CD4-positive, alpha-beta T cell treated with Interferon alpha-2 for 1 hour (primary cell): Measurements from ENCODE around the gene AMOTL1.
A peak's percentile ranks its signal among the peaks of the same experiment; 100 is the strongest.
"Not testable (repeated sequence)": the region's sequence is repeated elsewhere in the genome, so short reads cannot be mapped to it uniquely, and the experiment has no call there.

Experiments used
- DNase-seq, 2 donors: peaks; one replicate each; pipeline ENCODE4 v3.0.0-alpha.2; 2020 to 2022

Gene AMOTL1

DNA sequence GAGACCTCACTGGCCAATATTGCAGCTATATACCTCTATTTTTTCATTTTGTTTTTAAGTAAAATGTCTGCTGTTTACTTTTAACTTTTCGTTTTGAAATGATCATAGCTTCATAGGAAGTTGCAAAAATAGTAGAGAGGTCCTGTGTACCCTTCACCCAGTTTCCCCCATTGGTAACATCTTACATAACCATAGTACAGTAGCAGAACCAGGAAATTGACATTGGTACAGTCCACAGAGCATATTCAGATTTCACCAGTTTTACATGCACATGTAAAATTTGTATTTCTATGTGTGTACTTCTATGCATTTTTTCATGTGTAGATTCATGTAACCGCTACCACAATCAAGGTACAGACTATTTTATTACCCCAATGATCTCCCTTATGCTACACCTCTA is 3.8 kb downstream of the AMOTL1 start:
- no peak for DNase-seq

GRCh38 chr11:94773842-94774241 is 5.7 kb downstream of the AMOTL1 start:
- DNase-seq, result no peak

- no peak for DNase-seq
Measured at GRCh38 chr11:94774345-94774744, 6.2 kb downstream of the AMOTL1 start.

- no peak for DNase-seq
Measured at GRCh38 chr11:94775567-94776327, 7.6 kb downstream of the AMOTL1 start.

- DNase-seq, result no peak
Measured at GRCh38 chr11:94776351-94777321, 8.5 kb downstream of the AMOTL1 start.

GRCh38 chr11:94780432-94780831 is 12.3 kb downstream of the AMOTL1 start:
- no peak for DNase-seq

- DNase-seq, result no peak
Measured at GRCh38 chr11:94781837-94782236, 13.7 kb downstream of the AMOTL1 start.

DNA sequence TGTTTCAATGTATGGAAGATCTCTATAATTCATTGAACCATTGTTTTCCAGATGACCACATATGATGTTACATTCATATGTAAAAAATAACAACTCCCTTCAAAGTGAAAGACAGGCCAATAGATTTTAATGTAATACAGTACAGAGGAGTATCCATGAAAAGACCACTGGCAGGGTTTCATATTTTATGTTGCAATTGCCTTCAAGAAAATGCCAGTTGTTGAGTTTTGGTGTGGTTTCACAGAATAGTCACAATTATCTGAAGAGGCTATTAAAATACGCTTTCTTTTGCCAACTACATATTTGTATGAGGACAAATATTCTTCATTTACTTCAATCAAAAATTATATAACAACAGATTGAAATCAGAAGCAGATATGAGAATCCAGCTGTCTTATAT is 14.3 kb downstream of the AMOTL1 start:
- no peak for DNase-seq

- DNase-seq, result no peak
Measured at GRCh38 chr11:94784884-94785283, 16.7 kb downstream of the AMOTL1 start.

GRCh38 chr11:94785509-94785908 is 17.4 kb downstream of the AMOTL1 start:
- no peak for DNase-seq

GRCh38 chr11:94786264-94787126 is 18.3 kb downstream of the AMOTL1 start:
- peak in 1 of 2 donors; percentile 41 for DNase-seq

DNA sequence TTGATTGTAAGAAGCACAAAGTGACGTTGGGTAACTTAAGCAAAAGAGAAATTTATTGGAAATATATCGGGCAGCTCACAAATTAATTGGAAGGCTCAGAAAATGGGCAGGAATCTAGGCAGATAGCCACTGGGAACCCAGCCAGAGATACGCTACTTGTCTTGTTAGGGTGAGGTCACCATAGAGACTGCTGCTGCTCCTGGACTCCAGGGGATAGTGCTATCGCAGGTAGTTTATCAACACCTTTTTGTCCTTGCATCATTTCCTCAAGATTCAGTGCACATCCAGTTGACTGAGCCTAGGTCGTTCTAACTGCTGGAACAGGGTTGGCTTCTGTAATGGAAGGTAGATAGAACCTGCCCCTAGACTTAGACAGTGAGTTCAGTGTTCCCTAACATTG is 19.6 kb downstream of the AMOTL1 start:
- no peak for DNase-seq

DNA sequence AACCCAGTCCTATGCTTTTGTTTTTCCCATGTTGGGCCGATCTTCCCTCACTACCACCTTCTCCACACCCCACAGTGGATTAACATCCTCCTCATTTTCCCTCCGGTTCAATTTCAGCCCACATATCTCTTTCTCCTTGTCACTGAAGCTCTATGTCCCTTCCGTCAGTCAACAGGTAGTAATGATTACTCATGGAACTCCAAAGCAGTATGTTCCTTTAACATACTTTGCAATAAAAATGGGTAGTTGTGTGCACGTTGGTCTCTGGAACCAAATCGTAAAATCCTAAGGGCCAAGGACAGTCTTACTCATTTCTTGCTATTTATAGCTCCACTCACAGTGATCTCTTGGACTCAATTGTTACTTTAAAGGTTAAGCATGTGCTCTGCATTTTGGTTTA is 20.2 kb downstream of the AMOTL1 start:
- no peak for DNase-seq

DNA sequence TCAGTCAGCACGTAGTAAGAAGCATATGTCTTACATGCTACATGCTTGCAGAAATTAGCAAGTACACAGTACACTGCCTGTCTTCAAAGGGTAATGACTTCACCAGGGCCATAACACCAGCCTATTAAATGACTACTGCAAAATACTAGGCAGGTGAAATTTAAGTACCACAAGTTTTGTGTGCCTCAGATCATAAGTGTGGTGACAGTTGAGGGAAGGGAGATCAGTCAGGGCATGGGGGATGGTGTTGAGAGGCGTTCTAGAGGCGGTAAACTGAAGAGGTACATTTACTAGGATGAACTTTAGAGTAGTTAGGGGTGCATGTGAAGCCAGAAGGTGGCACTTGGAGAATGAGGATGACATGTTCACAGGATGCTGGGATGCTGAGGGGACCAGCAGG is 22.0 kb downstream of the AMOTL1 start:
- DNase-seq, result no peak

- DNase-seq, result no peak
Measured at GRCh38 chr11:94790661-94791180, 22.6 kb downstream of the AMOTL1 start.

DNA sequence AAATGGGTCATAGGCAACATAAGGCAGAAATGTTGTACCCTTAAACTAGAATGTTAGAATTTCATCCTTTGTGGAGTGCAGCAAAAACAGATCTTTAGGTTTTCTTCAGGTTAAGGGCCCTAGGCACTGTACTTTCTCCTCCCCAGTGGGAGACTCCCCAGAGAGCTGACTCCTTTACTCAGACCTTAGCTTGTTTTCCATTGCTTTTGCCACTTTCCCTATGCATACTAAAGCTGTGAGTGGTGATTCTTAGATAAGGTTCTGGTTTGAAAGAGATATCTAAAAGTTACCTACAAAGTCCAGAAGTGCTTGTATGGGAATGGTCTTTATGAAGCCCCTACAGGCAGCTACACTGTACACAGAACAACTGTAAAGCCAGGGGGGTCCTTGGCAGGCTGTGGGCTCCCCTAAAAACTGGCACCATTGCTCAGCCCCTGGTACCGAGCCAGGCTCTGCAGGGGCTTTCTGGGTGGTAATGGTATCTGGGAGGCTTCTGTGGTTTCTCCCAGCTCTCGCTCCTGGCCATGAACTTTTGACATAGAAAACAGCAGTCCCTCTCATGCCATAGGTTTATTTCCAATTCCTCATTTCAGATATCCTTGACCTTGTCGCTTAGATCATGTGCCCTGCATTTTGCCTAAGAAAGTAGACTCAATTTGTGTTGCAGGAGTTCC is 23.2 kb downstream of the AMOTL1 start:
- no peak for DNase-seq

- not testable (repeated sequence) for DNase-seq
Measured at GRCh38 chr11:94791942-94792341, 23.8 kb downstream of the AMOTL1 start.

DNA sequence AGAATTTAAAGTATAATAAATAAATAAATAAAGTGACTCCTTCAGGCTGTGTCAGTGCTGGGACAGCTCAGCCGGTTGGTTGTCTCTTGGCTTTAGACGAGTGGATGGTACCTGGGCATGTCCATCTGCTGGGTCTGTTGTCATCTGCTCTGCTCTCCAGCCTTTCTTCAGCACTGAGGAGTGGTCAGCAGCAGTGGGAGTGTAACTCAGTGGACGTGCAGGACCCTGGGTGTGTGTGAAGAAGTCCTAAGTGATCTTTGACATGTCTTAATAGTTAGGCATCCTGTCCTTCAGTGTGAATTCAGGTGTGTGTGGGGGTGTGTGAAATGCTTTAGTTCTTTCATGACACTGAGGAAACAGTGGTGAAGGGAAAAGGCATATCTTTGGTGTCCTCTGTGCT is 24.3 kb downstream of the AMOTL1 start:
- DNase-seq, result no peak

DNA sequence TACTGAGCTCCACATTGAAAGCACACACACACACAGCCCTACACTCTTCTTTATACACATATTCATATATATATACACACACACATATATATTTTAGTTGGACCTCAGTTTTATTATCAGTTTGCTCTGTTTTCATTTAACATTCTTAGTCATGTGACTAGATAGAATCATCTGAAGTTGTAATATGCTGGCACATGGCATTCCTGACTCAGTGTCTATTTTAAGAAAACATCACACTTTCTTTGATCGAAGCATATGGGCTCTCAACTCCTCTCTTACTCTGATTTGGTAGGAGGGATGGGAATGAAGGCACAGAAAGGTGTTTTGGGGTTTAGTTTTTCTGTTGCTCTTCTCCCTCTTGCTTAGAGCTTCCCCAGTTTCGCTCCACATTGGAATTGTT is 24.8 kb downstream of the AMOTL1 start:
- DNase-seq, result no peak

DNA sequence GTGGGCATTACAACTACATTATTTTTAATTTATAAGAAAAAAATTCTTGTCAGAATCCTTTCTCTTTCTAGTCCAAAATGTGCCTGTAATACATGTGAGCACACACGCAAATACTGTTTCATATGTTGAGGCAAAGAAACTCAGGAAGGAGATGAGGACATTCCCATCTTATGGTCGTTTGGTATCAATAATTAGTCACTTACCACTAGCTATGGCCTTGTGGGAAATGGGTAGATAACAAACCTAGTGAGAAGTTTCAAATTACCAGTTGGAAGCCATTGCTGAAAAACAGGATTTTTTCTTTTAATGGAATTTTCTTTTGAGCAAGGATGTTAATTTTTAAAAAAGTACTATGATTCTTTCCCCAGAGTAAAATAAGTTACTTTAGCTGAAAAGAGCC is 25.7 kb downstream of the AMOTL1 start:
- no peak for DNase-seq

- no peak for DNase-seq
Measured at GRCh38 chr11:94794287-94795168, 26.4 kb downstream of the AMOTL1 start.
